HG02981 (cell line): Measurements from ENCODE around the gene TYROBP.
"Not testable (repeated sequence)": the region's sequence is repeated elsewhere in the genome, so short reads cannot be mapped to it uniquely, and the experiment has no call there.

Experiments
- ATAC-seq: cut with Tn5 transposase; IDR thresholded peaks from one replicate; pipeline ENCODE4 v1.9.1; 2021; ENCODE audit warnings: mild to moderate bottlenecking, moderate library complexity; ENCODE audit not compliant: unreplicated experiment

Gene TYROBP

GRCh38 chr19:35874392-35874930 lies 33.6 kb downstream of the TYROBP start:
- no peak for ATAC-seq

- ATAC-seq, result no peak
These were observed 35.9 kb downstream of the TYROBP start for GRCh38 chr19:35872180-35872579.

DNA sequence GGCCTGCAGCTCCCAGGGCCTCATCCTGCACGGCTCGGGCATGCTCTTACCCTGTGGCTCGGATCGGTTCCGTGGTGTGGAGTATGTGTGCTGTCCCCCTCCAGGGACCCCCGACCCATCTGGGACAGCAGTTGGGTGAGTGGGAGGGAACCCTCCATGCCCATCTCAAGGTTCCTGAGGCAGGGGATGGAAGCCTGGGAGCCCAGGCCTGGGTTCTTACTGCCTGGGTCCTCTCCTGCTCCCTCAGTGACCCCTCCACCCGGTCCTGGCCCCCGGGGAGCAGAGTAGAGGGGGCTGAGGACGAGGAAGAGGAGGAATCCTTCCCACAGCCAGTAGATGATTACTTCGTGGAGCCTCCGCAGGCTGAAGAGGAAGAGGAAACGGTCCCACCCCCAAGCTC lies 36.5 kb downstream of the TYROBP start:
- no peak for ATAC-seq

DNA sequence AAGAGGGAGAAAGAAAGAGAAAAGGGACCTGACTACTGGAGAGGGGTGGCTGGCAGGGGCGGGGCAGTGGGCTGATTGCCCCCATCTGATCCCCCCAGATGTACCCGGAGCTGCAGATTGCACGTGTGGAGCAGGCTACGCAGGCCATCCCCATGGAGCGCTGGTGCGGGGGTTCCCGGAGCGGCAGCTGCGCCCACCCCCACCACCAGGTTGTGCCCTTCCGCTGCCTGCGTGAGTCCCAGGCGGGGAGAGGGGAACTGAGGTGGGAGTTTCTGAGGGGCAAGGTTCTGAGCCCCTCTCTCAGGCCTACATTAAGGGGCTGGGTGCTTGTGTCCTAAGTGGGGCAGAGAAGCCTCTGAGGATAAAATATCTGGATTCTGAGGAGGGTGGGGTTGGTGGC lies 37.3 kb downstream of the TYROBP start:
- ATAC-seq, result no peak

GRCh38 chr19:35870124-35870736 lies 37.9 kb downstream of the TYROBP start:
- ATAC-seq, result not testable (repeated sequence)

GRCh38 chr19:35869327-35870123 lies 38.6 kb downstream of the TYROBP start:
- ATAC-seq, result no peak

GRCh38 chr19:35868823-35869326 lies 39.2 kb downstream of the TYROBP start:
- no peak for ATAC-seq

DNA sequence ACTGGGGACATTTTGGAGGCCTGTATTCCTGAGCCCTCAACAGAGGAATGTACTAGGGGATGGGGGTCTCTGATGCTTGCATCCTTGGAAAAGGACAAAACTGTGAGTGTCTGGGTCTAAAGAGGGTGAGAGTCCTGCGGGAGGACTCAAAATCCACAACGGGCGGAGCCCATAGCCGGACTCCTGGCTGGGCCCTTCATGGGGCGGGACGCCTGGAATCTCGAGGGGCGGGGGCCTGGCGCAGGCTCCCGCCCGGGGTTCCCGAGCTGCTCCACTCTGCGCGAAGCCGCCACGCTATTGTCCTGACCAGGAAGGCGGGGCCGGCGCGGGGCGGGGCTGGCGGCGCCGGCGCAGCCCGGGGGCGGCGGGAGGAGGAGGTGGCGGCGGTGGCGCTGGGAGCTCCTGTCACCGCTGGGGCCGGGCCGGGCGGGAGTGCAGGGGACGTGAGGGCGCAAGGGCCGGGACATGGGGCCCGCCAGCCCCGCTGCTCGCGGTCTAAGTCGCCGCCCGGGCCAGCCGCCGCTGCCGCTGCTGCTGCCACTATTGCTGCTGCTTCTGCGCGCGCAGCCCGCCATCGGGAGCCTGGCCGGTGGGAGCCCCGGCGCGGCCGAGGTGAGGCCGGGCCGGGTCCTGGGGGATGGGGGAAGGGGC lies 39.8 kb downstream of the TYROBP start, which contains the start of gene APLP1:
Gene APLP1 (plus strand): TSS at position 403 of the 651 bp plus-strand sequence. CDS start 63 bp downstream, at position 466.
- ATAC-seq, result no peak

DNA sequence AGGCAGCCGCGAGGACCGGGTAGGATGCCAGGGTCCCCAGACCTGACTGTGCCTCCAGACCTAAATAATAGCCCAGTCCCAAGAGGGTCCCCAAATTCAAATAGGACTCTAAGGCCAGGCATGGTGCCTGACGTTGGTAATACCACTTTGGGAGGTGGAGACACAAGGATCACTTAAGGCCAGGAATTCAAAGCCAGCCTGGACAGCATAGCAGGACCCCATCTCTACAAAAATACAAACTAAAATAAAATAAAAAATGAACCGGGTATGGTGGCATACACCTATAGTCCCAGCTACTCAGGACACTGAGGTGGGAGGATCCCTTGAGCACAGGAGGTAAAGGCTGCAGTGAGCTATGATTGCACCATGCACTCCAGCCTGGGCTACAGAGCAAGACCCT lies 45.1 kb downstream of the TYROBP start:
- ATAC-seq, result no peak

GRCh38 chr19:35862528-35862927 lies 45.6 kb downstream of the TYROBP start:
- ATAC-seq, result no peak

- ATAC-seq, result no peak
These were observed 46.4 kb downstream of the TYROBP start for GRCh38 chr19:35861640-35862160.

DNA sequence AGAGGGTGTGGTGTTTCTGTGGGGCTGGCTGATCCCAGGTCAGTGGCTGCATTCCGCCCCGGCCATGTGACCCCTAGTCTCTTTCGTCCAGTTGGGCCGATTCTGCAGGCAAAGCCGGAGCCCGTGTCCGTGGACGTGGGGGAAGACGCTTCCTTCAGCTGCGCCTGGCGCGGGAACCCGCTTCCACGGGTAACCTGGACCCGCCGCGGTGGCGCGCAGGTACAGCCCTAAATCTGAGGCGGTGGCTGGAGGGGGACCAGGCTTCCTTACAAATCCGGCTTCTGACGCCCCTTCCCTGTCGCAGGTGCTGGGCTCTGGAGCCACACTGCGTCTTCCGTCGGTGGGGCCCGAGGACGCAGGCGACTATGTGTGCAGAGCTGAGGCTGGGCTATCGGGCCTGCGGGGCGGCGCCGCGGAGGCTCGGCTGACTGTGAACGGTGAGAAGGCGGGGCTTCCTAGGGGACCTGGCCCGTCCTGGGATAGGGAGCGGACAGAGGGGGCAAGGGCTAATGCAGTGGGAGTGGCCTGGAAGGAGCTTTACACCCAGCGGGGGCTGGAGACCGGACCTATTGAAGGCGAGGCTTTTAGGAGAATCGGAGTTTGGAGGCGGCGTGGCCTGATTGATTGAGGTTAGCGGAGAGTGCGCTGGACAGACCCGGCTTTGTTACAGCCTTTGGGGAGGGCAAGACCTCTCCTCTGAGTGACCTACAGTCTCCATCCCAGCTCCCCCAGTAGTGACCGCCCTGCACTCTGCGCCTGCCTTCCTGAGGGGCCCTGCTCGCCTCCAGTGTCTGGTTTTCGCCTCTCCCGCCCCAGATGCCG lies 47.1 kb downstream of the TYROBP start:
- no peak for ATAC-seq

- no peak for ATAC-seq
These were observed 47.7 kb downstream of the TYROBP start for GRCh38 chr19:35860436-35860817.

- no peak for ATAC-seq
These were observed 48.7 kb downstream of the TYROBP start for GRCh38 chr19:35859414-35859813.

DNA sequence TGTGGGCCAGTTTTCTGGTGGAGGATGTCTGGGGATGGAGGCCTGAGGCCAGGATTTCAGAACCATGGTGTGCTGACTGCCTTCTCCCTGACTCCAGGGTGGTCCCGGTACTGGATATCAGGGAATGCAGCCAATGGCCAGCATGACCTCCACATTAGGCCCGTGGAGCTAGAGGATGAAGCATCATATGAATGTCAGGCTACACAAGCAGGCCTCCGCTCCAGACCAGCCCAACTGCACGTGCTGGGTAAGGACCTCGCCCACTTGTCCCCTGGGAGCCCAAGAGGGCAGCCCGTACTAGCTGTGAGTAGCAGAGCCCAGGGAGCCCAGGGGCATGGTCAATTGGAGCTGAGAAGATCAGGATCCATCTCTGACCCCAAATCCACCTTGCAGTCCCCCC lies 49.8 kb downstream of the TYROBP start:
- ATAC-seq, result no peak

DNA sequence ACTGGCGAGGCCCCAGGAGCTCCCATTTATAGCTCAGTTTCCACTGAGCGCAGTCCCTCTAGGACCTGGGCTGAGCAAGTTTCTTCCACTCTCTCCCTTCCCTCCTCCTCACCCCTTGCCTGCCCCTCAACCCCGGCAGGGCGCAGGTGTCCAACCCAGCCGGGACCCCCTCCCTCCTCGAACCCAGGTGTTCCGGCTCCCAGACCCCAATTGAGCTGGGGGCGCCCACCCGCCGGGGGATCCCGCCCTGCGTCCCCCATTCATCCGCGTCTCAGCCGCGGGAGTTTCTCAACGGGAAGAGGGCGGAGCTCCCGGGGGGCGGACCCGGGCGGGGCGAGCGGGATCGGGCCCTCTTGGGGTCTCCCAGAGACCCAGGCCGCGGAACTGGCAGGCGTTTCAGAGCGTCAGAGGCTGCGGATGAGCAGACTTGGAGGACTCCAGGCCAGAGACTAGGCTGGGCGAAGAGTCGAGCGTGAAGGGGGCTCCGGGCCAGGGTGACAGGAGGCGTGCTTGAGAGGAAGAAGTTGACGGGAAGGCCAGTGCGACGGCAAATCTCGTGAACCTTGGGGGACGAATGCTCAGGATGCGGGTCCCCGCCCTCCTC lies 51.4 kb downstream of the TYROBP start, which contains the start of gene KIRREL2:
Gene KIRREL2 (plus strand): TSS at position 366 of the 604 bp plus-strand sequence. CDS start 209 bp downstream, at position 575.
- no peak for ATAC-seq
